ENCODE results near the gene KCNK18. TPM values are rescaled to one million over a fixed set of nuclear protein-coding genes. Genes with fewer than 3 reads are reported as not detected.

KCNK18 gene
- total RNA-seq, 1 experiment from 2014 or later: not detected

DNA sequence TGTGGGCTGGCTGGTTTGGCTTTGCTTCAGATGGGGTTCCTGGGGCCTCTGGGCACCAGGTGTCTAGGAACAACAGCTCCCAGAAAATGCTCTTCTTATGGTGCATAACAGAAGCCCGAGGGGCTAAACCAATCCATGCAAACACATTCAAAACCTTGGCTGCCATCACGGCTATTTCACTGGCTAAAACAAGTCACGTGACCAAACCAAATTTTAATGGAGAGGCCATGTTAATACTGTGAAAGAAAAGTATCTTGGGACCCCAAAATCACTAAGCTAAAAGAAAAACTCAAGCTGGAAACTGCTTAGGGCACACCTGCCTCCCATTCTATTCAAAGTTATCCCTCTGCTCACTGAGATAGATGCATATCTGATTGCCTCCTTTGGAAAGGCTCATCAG is 19.1 kb upstream of the KCNK18 start:
- POLR2A ChIA-PET: no interaction called here
- no peak overlapping the region for H3K27ac ChIP-seq (ENCODE audit: low read length)
- DNase-seq (ENCODE audit: low read depth, low spot score): no peak
- CTCF ChIA-PET: no interaction called here
- no TSS peak for BruUV-seq (replicated peaks)
- no peak overlapping the region for H3K4me3 ChIP-seq (ENCODE audit: low read depth in 2 of 2, low read length in 2 of 2)
- no peak for ATAC-seq
- TF ChIP-seq SIN3A (IDR thresholded peaks at IDR 0.05; ENCODE audit: borderline replicate concordance, insufficient read depth, low read depth, low read length): no peak
- TF ChIP-seq, protein P1, sequence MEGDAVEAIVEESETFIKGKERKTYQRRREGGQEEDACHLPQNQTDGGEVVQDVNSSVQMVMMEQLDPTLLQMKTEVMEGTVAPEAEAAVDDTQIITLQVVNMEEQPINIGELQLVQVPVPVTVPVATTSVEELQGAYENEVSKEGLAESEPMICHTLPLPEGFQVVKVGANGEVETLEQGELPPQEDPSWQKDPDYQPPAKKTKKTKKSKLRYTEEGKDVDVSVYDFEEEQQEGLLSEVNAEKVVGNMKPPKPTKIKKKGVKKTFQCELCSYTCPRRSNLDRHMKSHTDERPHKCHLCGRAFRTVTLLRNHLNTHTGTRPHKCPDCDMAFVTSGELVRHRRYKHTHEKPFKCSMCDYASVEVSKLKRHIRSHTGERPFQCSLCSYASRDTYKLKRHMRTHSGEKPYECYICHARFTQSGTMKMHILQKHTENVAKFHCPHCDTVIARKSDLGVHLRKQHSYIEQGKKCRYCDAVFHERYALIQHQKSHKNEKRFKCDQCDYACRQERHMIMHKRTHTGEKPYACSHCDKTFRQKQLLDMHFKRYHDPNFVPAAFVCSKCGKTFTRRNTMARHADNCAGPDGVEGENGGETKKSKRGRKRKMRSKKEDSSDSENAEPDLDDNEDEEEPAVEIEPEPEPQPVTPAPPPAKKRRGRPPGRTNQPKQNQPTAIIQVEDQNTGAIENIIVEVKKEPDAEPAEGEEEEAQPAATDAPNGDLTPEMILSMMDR (IDR thresholded peaks at IDR 0.05): no peak
- no peaks in the 10 kb centered on the region for H3K9me3 ChIP-seq (ENCODE audit: control insufficient read depth, insufficient read depth, low read depth, low read length)
- peaks cover 14% of the 10 kb centered on the region for H3K27me3 ChIP-seq (ENCODE audit: control insufficient read depth, insufficient read depth, low read length)
- H3K4me1 ChIP-seq (ENCODE audit: control insufficient read depth, insufficient read depth, low read length): peaks cover 4% of the 10 kb centered on the region; the same call in 1 of the 2 replicates
- in situ Hi-C loops (cut with HindIII; ENCODE audit: low pct_unique_long_range_greater_than_20kb, low sequenced_read_pairs) (no loop called here), intact Hi-C loops (cut with micrococcal nuclease; ENCODE audit: unreplicated experiment) (loop anchor here (5.0 to 10.0 kb wide), 2 partner anchors 496 to 703 kb away; no protein-coding TSS in a partner anchor)
- H3K36me3 ChIP-seq (ENCODE audit: control insufficient read depth, insufficient read depth, low read length): no peaks in the 10 kb centered on the region

DNA sequence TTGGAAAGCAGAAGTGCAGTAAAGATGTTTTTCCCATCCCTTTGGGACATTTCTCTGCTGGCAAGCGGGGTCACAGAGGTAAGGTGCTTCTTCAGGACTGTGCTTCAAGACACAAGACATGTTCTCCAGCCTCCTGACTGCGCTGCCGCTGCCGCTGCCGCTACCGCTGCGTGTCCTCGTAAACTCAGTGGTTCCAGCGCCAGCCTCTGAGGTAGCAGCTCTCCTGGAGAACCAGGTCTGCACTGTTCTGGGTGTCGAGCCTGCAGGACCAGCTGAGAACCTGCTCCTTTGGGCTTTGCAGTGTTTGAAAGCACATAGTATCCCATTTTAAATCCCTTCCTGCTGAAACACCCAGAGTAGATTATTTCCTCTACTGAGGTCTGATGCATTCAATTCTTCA is 13.0 kb upstream of the KCNK18 start:
- in situ Hi-C loops (cut with HindIII; ENCODE audit: low pct_unique_long_range_greater_than_20kb, low sequenced_read_pairs): no loop called here
- H3K27me3 ChIP-seq (ENCODE audit: control insufficient read depth, insufficient read depth, low read length): peaks cover 13% of the 10 kb centered on the region
- no peaks in the 10 kb centered on the region for H3K9me3 ChIP-seq (ENCODE audit: control insufficient read depth, insufficient read depth, low read depth, low read length)
- no peaks in the 10 kb centered on the region for H3K36me3 ChIP-seq (ENCODE audit: control insufficient read depth, insufficient read depth, low read length)
- H3K27ac ChIP-seq (ENCODE audit: low read length): no peak overlapping the region
- DNase-seq (ENCODE audit: low read depth, low spot score) (no peak), ATAC-seq (no peak)
- no peak overlapping the region for H3K4me3 ChIP-seq (ENCODE audit: low read depth in 2 of 2, low read length in 2 of 2)
- intact Hi-C loops (cut with micrococcal nuclease; ENCODE audit: unreplicated experiment): no loop called here
- H3K4me1 ChIP-seq (ENCODE audit: control insufficient read depth, insufficient read depth, low read length): no peaks in the 10 kb centered on the region
- no TSS peak for BruUV-seq (replicated peaks)
- CTCF ChIA-PET: no interaction called here
- no peak for TF ChIP-seq SIN3A (IDR thresholded peaks at IDR 0.05; ENCODE audit: borderline replicate concordance, insufficient read depth, low read depth, low read length)
- no peak for TF ChIP-seq POLR2AphosphoS5 (IDR thresholded peaks at IDR 0.05; ENCODE audit: low read depth, low read length)
- TF ChIP-seq, protein P2, sequence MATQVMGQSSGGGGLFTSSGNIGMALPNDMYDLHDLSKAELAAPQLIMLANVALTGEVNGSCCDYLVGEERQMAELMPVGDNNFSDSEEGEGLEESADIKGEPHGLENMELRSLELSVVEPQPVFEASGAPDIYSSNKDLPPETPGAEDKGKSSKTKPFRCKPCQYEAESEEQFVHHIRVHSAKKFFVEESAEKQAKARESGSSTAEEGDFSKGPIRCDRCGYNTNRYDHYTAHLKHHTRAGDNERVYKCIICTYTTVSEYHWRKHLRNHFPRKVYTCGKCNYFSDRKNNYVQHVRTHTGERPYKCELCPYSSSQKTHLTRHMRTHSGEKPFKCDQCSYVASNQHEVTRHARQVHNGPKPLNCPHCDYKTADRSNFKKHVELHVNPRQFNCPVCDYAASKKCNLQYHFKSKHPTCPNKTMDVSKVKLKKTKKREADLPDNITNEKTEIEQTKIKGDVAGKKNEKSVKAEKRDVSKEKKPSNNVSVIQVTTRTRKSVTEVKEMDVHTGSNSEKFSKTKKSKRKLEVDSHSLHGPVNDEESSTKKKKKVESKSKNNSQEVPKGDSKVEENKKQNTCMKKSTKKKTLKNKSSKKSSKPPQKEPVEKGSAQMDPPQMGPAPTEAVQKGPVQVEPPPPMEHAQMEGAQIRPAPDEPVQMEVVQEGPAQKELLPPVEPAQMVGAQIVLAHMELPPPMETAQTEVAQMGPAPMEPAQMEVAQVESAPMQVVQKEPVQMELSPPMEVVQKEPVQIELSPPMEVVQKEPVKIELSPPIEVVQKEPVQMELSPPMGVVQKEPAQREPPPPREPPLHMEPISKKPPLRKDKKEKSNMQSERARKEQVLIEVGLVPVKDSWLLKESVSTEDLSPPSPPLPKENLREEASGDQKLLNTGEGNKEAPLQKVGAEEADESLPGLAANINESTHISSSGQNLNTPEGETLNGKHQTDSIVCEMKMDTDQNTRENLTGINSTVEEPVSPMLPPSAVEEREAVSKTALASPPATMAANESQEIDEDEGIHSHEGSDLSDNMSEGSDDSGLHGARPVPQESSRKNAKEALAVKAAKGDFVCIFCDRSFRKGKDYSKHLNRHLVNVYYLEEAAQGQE (IDR thresholded peaks at IDR 0.05; ENCODE audit: insufficient read depth in 1 of 2, low read depth in 2 of 2, low read length in 1 of 2): no peak
- TF ChIP-seq, protein P1 (IDR thresholded peaks at IDR 0.05): no peak
- no peak for TF ChIP-seq TCF7L2 (IDR thresholded peaks at IDR 0.05; ENCODE audit: low read depth, low read length)
- POLR2A ChIA-PET: no interaction called here

Data from Panc1 (cell line).